Activated T-cell treated with anti-CD3 and anti-CD28 coated beads for 4 hours (primary cell): ENCODE results near the gene EYA2.

Experiments
- DNase-seq: peaks from one replicate; pipeline ENCODE4 v3.0.0-alpha.2; 2020

EYA2 gene

DNA sequence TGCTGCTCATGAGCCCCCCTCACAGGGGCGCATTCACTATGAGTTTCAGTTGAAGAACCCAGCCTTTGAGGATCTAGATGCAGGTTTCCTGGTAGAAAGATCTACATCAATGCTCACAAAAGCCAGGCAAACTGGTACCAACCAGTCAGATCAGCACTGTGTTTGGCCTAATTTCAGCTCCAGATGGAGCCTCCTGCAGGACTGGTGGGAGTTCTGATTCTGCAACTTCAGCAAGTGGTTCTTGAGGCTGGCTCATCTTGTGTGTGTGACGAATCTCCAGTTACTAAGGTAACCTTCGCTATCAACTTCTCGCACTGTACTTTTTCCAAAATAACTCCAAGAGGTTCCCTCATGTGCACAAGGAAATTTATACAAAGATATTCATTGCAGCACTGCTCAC, 343.1 kb downstream of the EYA2 start:
- no peak for DNase-seq
